A549 treated with AZD9567 at 1 μM for 4 hours (cell line): ENCODE results near the gene LMBRD2. TPM values are rescaled to one million over a fixed set of nuclear protein-coding genes. Genes with fewer than 3 reads are reported as not detected.

ENCODE experiments used
- total RNA-seq: library from RNA; stranded (reverse); fragments of 200-300 nt; extraction: Qiagen RNA extraction; gene quantifications from 5 replicates; pipeline ENCODE4 v1.2.3, GENCODE V29; 2022; ENCODE audit not compliant: insufficient read depth

LMBRD2 gene
- 1.3 to 5.6 TPM (median 1.9 TPM) in 5 replicates for total RNA-seq

GRCh38 chr5:36151434-36152323, at the start of gene LMBRD2, which contains the start of gene SKP2:
TSS of gene LMBRD2 (minus strand) at chr5:36151887. CDS start at chr5:36143349, 8,538 bp downstream.
TSS of gene SKP2 (plus strand) at chr5:36152111. CDS start at chr5:36152263, 152 bp downstream.

GRCh38 chr5:36066540-36067210, 85.0 kb downstream of the LMBRD2 start, which contains the start of gene UGT3A2:
TSS of gene UGT3A2 (minus strand) at chr5:36066882. CDS start at chr5:36066789, 93 bp downstream.

Other genes starting within 250 kb of the LMBRD2 start
- not detected in 5 replicates for gene CAPSL, start 213.3 kb downstream of the LMBRD2 start, total RNA-seq
- gene UGT3A1, start 160.5 kb downstream of the LMBRD2 start, total RNA-seq = not detected in 5 replicates
- not detected in 5 replicates for gene UGT3A2, start 85.0 kb downstream of the LMBRD2 start, total RNA-seq
- 21.2 to 25.8 TPM (median 22.0 TPM) in 5 replicates for gene SKP2, start 224 bp upstream of the LMBRD2 start, total RNA-seq
- gene NADK2, start 90.0 kb upstream of the LMBRD2 start, total RNA-seq = 10.5 to 13.8 TPM (median 12.2 TPM) in 5 replicates
- gene RANBP3L, start 150.0 kb upstream of the LMBRD2 start, total RNA-seq = not detected in 5 replicates